NCI-H460 (cell line): ENCODE measurements around the gene IL1RN. TPM values are rescaled to one million over a fixed set of nuclear protein-coding genes. Genes with fewer than 3 reads are reported as not detected.

Source experiments
- DNase-seq: peaks from one replicate; pipeline ENCODE4 v3.0.0-alpha.2; 2016; ENCODE audit warnings: low read depth; ENCODE audit errors: extremely low read depth
- total RNA-seq: library from RNA; depleted of rRNA; stranded (reverse); fragments of >200 nt; shearing (Covaris generic); gene quantifications from 2 replicates; pipeline ENCODE4 v1.2.3, GENCODE V29; 2014

Gene IL1RN
- total RNA-seq, 1 experiment from 2014 or later: not detected

DNA sequence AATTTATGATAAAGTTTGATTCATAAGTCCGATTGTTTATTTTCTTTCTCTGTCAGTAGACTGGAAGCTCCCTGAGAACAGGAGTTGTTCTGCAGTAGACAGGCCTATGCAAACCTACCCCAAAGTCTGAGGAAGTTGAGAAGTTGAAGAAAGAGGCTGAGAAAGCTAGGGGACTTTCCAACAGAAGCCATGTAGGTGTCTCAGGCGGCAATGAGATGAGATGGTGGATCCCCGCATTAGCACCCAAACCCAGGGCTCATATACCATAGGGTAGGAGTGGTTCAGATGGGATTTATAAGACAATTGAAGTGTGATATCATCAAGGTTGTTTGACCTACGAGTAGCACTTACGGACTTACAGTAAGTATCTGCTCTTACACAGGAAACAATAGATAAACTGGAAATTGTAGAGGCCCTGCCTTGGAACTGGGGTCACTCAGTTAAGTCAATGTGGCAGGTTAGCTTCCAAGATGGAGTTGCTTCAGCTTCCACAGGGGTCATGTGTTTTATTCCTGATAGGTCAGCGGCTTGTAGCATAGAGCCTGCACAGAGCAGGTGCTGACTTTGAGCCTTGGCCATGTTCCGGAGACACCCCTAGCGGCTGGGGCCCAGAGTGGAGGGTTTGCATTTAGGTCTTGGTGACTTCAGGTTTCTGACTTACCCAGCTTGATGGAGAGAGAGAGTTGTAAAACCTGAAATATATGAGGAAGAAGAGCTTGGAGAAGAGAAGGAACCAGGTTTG is 44.1 kb downstream of the IL1RN start:
- no peak for DNase-seq

DNA sequence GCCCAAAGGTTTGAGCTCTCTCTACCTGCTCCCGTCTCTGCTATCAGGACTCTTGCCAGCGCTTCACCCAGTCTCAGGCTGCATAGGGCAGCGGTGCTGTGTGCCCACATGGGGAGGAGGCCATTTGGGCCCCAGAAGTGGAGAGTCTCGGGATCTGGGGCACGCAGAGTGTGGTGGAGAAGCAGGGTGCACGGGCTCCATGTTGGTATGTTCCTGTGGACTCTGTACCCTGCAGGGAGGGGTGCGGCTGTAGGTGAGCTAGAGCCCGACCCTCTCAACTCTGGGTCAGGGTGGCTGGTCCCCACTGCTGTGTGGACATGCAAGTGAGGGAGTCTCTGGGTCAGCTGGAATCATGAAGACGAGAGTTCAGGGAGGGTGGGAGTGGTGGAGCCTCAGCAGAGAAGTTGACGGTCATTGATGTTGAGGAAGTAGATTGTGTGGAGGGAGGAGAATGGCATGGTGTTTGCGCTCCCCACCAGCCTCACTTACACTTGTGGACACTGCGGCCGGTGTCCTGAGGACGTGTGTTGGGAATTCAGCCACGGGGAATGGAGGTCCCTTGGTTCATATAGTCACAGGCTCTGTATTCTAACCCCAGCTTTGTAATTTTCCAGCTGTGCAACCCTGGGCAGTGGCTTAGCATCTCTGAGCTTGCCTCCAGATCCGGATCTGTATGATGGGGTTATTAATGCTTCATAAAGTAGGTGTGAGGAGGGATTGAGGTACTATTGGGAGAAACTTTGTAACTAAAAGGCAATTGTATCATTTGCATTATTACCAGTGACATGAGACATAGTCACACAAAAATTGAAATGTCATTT is 45.5 kb downstream of the IL1RN start:
- no peak for DNase-seq

- no peak for DNase-seq
These were observed 46.4 kb downstream of the IL1RN start, which contains the start of gene PSD4 for GRCh38 chr2:113173542-113174375. PSD4 (plus strand) TSS chr2:113173971; CDS start chr2:113182457, 8,486 bp downstream.

GRCh38 chr2:113174376-113174750 is 47.0 kb downstream of the IL1RN start:
- no peak for DNase-seq

DNA sequence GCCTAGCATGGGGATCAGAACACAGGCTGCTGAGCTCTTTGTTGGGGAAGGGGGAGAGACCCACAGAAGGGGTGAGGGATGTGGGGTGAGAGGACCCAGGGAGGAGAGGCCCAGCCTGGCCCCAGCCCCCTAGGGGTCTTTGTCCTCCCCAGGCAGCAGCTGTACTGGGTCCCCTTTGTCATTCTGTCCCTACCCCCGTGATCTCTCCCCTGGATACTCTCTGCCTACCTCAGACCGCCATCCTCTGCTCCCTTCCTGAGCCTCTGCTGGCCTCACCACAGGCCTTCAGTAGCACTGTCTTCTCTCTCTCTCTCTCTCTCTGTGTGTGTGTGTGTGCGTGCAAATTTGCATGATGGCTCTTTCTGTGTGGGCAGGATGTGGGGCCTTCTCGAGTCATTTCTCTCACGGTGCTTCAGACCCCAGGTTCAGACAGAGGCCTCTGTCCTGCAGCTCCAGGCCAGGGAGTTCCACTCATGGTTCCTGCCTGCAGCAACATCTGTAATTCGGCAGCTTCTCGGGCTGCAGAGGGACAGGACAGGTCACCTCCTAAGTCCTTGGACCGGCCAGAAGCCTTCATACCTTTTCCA is 47.7 kb downstream of the IL1RN start:
- no peak for DNase-seq

DNA sequence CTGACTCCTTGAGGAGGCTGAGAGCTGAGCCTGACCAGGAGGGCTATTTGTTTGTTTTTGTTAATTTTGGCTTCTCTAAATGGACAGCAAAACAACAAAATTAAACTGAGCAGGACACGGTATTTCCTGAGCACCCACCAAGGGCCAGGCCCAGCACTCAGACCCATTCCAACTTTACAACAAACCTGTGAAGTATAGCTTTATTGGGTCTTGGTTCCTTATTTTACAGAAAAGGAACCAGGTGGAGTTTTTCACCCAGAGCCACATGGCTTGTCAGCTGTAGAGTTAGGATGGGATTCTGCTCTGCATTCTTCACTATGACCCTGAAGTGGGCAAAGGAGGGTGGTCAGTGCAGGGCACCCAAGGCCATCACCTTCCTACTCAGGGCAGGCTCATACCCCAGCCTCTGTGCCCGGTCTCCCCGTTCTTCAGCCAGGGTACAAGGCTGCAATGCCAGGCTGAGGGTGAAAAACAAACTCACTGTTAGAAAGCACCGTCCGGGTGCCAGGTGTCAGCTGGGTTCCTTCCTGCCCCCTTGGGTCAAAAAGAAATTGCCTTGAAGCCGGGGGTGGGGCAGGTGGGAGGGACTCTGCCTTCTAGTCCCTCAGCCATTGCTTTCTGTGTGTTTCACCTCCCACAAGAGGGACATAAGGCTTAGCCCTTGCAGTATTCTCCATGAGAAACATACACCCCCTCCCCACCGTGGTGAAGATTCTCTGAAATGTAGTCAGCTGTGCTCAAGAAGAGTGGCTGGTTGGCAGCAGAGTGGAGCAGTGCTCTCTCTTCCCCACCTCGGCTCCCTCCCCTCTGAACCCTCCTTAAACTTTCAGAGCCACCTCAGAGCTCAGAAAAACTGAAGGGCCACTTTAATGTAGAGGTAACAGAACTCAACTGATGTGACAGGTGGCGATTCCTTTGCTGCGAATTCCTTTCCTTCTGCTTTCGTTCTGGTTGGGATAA is 48.6 kb downstream of the IL1RN start:
- no peak for DNase-seq

DNA sequence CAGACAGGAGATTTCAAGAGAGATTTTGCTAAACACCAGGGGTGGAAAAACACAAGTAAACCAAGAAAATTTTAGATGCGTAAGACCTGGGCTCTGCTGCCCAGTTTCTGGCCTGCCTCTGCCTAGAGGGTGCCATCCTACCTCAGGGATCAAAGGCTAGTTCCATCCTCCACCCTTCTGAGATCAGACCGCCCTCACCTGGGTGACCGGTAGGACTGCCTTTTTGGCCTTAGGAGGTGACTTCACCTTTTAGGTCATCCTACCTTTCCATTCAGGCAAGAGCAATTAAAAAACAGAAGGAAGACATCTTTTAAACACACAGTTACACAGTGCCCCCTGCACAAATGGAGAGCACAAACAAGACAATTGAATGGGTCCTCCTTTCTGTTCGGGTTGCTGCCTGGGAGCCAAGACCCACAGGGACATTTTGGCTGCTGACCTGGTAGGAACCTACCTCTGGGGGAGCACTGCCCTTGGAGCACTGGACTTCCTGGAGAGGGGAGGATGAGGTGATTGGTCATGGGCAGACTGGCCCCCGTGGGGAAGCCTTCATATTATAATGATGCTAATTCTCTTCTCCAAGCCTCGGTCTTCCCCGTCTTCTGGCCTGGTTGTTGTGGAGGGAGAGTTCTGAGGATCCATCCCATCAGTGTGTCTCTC is 49.4 kb downstream of the IL1RN start:
- no peak for DNase-seq

DNA sequence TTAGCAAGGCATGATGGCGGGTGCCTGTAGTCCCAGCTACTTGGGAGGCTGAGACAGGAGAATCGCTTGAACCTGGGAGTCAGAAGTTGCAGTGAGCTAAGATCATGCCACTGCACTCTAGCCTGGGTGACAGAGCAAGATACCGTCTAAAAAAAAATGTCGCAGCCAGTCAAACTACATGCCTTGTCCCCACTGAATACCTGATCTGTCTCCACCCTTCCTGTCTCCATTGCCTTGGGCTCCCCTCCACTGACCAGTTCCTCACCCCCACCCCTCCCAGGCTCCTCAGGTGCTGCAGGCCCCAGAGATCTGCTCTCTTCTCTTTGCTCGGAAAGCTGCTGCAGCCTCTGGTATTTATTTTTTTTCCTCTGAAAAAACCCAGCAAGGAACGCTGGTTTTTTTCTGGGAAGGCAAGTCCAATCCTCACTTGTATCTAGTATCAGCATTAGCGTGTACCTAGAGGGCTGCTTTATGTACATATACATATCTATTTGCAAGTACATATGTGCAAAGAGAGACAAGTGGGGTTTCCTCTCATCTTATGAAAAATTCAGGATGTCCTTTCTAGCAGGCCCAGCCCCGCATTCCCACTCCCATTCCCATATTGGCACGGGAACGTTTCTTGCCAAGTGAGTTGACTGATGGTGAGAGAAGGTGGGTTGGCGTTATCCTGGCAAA is 50.8 kb downstream of the IL1RN start:
- no peak for DNase-seq

GRCh38 chr2:113178891-113179290 is 51.5 kb downstream of the IL1RN start:
- no peak for DNase-seq

DNA sequence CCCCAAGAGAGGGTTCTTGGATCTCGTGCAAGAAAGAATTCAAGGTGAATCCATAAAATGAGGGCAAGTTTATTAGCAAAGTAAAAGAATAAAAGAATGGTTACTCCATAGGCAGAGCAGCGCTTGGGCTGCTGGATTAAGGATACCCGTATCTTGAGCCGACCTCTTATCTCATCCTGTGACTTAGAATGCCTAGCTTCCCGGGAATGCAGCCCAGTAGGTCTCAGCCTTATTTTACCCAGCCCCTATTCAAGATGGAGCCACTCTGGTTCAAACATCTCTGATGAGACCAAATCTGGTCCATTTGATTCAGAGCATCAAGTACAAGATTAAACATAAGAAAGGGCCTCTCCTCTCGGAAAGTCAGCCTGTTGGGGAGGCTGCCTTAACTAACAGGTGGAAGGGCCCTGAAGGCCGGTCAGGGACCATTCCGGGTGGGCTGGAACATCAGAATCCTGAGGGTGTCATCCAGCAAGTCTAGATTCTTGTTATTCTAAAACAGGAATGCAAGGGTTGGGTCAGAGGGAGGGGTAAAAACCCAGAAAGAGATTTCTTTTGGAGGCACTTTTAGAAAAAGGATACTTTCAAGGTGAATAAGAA is 52.1 kb downstream of the IL1RN start:
- DNase-seq: no peak

GRCh38 chr2:113180131-113180946 is 52.9 kb downstream of the IL1RN start:
- DNase-seq: no peak

GRCh38 chr2:113181258-113182051 is 54.1 kb downstream of the IL1RN start:
- DNase-seq: no peak

DNA sequence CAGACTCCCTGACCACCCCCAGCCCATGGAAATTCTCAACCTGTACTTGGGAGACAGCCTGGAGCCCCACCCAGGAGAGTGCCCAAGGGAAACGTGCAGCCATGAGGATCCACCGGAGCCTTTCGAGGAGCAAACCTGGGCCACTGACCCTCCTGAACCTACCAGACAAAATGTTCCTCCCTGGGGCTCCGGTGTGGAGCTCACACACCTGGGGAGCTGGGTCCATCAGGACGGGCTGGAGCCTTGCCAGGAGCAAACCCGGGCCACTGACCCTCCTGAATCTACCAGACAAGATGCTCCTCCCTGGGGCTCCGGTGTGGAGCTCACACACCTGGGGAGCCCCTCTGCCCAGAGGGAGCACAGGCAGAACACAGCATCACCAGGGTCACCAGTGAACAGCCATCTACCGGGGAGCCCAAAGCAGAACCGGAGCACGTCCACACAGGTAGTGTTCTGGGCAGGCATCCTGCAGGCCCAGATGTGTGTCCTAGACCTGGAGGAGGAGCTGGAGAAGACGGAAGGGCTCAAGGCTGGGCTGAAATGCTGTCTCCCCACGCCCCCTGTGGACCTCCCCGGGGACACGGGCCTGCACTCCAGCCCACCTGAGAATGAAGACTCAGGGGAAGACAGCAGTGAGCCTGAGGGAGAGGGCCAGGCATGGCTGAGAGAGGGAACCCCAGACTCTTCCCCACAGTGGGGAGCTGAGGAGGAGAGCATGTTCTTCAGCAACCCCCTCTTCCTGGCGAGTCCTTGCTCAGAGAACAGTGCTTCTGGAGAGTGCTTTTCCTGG is 55.3 kb downstream of the IL1RN start:
- no peak for DNase-seq

DNA sequence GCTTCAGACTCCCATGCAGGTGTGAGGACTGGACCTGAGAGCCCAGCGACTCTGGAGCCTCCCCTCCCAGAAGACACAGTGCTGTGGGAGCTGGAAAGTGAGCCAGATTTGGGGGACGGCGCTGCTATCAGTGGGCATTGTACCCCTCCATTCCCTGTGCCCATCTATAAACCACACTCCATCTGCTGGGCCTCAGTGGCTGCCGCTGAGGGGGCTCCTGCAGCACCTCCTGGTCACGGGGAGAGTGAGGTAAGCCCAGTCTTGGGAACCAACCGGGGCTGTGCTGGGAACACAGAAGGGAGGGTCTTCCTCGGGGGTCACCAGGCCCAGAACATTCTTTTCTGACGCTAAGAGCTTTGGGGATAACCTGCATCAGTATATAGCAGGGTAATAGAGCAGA is 55.9 kb downstream of the IL1RN start:
- DNase-seq: no peak
